CD14-positive monocyte (primary cell): Measurements from ENCODE around the gene IDS. TPM values are rescaled to one million over a fixed set of nuclear protein-coding genes. Genes with fewer than 3 reads are reported as not detected.
A peak's percentile ranks its signal among the peaks of the same experiment; 100 is the strongest.

ENCODE experiments used
- DNase-seq, 3 donors: peaks; one replicate each; pipeline ENCODE4 v3.0.0-alpha.2; 2011 to 2022
- H2AFZ ChIP-seq: 2 replicates; pipeline ENCODE4 v1.6.0; 2012; ENCODE audit warnings: mild to moderate bottlenecking, low read depth, low read length, inconsistent platforms; ENCODE audit not compliant: insufficient read depth, poor library complexity, severe bottlenecking
- H3K27ac ChIP-seq, 2 donors: 1 replicate in 1 of 2; 2 replicates in 1 of 2; pipeline ENCODE4 v1.5.1; 2012 to 2013; ENCODE audit warnings: low read length in 2 of 2, control low read depth in 1 of 2, inconsistent platforms in 1 of 2, low read depth in 1 of 2, mild to moderate bottlenecking in 1 of 2
- H3K27me3 ChIP-seq, 2 donors: one replicate each; pipeline versions ENCODE4 v1.6.0 to v1.6.1; 2011 to 2013; ENCODE audit warnings: low read length in 2 of 2; ENCODE audit not compliant: control insufficient read depth in 2 of 2, insufficient read depth in 2 of 2
- H3K36me3 ChIP-seq, 2 donors: replicated peaks in 1 of 2; 1 replicate in 1 of 2; 2 replicates in 1 of 2; pipeline versions ENCODE4 v1.5.1 to v1.6.1; 2012 to 2013; ENCODE audit warnings: low read length in 2 of 2, control low read depth in 1 of 2, inconsistent platforms in 1 of 2, mild to moderate bottlenecking in 1 of 2; ENCODE audit not compliant: insufficient read depth in 2 of 2, control insufficient read depth in 1 of 2
- H3K4me1 ChIP-seq, 2 donors: 1 replicate in 1 of 2; 2 replicates in 1 of 2; pipeline versions ENCODE4 v1.5.1 to v1.6.1; 2012 to 2013; ENCODE audit warnings: low read length in 2 of 2, control low read depth in 1 of 2, inconsistent platforms in 1 of 2, mild to moderate bottlenecking in 1 of 2, moderate library complexity in 1 of 2; ENCODE audit not compliant: insufficient read depth in 2 of 2, control insufficient read depth in 1 of 2
- H3K4me2 ChIP-seq: replicated peaks from 2 replicates; pipeline ENCODE3; 2012; ENCODE audit warnings: low read length, moderate library complexity, mild to moderate bottlenecking; ENCODE audit not compliant: poor library complexity, severe bottlenecking; ENCODE audit errors: extremely low read depth
- H3K4me3 ChIP-seq, 3 experiments: fragments of 200-600 bp in 1 of 3; sonication (generic) in 1 of 3; replicated peaks in 1 of 3; 1 replicate in 2 of 3; 2 replicates in 1 of 3; pipeline ENCODE4 v1.5.1; 2011 to 2013; ENCODE audit warnings: low read length in 3 of 3, mild to moderate bottlenecking in 3 of 3, control low read depth in 2 of 3, low read depth in 2 of 3, inconsistent platforms in 1 of 3, moderate library complexity in 1 of 3
- H3K79me2 ChIP-seq: 2 replicates; pipeline ENCODE4 v1.6.0; 2012; ENCODE audit warnings: mild to moderate bottlenecking, control low read depth, inconsistent platforms, low read length, moderate library complexity; ENCODE audit not compliant: insufficient read depth
- H3K9ac ChIP-seq: 2 replicates; pipeline ENCODE4 v1.6.0; 2017; ENCODE audit warnings: low read length, mild to moderate bottlenecking; ENCODE audit not compliant: insufficient read depth, poor library complexity, severe bottlenecking
- H3K9me3 ChIP-seq, 2 donors: replicated peaks in 1 of 2; 1 replicate in 1 of 2; 2 replicates in 1 of 2; pipeline versions ENCODE4 v1.5.1 to v1.6.1; 2012 to 2013; ENCODE audit warnings: low read length in 2 of 2, control low read depth in 1 of 2; ENCODE audit not compliant: control insufficient read depth in 1 of 2, insufficient read depth in 1 of 2
- H4K20me1 ChIP-seq: 2 replicates; pipeline ENCODE4 v1.6.0; 2012; ENCODE audit warnings: mild to moderate bottlenecking, low read length, control low read depth, moderate library complexity; ENCODE audit not compliant: insufficient read depth
- H3K27ac Mint-ChIP-seq, 7 donors: one replicate each; pipeline ENCODE4 v1.8.0; 2020; ENCODE audit warnings: mild to moderate bottlenecking in 7 of 7, mixed read lengths in 7 of 7, moderate library complexity in 6 of 7, inconsistent platforms in 2 of 7
- H3K27me3 Mint-ChIP-seq, 3 donors: one replicate each; pipeline ENCODE4 v1.8.0; 2021 to 2022; ENCODE audit warnings: low read depth in 3 of 3, mild to moderate bottlenecking in 3 of 3, mixed read lengths in 3 of 3, moderate library complexity in 3 of 3, inconsistent platforms in 1 of 3
- H3K36me3 Mint-ChIP-seq, 2 donors: one replicate each; pipeline ENCODE4 v1.8.0; 2020; ENCODE audit warnings: mixed read lengths in 2 of 2, inconsistent platforms in 1 of 2, mild to moderate bottlenecking in 1 of 2
- H3K4me1 Mint-ChIP-seq: one replicate; pipeline ENCODE4 v1.8.0; 2020; ENCODE audit warnings: mild to moderate bottlenecking, mixed read lengths
- H3K4me3 Mint-ChIP-seq, 2 donors: one replicate each; pipeline ENCODE4 v1.8.0; 2020; ENCODE audit warnings: mild to moderate bottlenecking in 2 of 2, mixed read lengths in 2 of 2, moderate library complexity in 1 of 2
- H3K9me3 Mint-ChIP-seq, 7 donors: one replicate each; pipeline ENCODE4 v1.8.0; 2020 to 2022; ENCODE audit warnings: mixed read lengths in 7 of 7, mild to moderate bottlenecking in 6 of 7, moderate library complexity in 6 of 7, inconsistent platforms in 2 of 7
- WGBS: methylation state at CpG from one replicate; pipeline ENCODE4 v1.1.5; 2013; ENCODE audit warnings: missing lambda C conversion rate; ENCODE audit not compliant: insufficient coverage; 5-methylcytosine and 5-hydroxymethylcytosine counted together
- intact Hi-C, 2 donors: fragments of 100-400 bp; cut with micrococcal nuclease; formaldehyde crosslinking; loops; one replicate each; pipeline versions ENCODE4 v1.15.0 to v1.15.1; 2023
- polyA plus RNA-seq, 3 donors: library from polyadenylated mRNA; depleted of rRNA in 1 of 3; unstranded in 2 of 3; stranded (reverse) in 1 of 3; fragments of 300-500 nt in 2 of 3; fragments of >200 nt in 1 of 3; fragmentation: Illumina TruSeq in 2 of 3; gene quantifications; 1 replicate in 2 of 3; 2 replicates in 1 of 3; pipeline ENCODE4 v1.2.3, GENCODE V29; 2012 to 2021
- TF ChIP-seq, protein P1 (sequence below): fragments of 200-600 bp; IDR thresholded peaks from one replicate; pipeline ENCODE4 v1.8.0; 2022; ENCODE audit warnings: antibody characterized with exemption, mild to moderate bottlenecking

IDS gene
- polyA plus RNA-seq, 3 donors = 79.5 to 113 (median 94.3) TPM

- Mint-ChIP-seq H3K27me3 (peaks cover 0 to 1% (median 0%) of the 10 kb centered on the region in 3 donors), H3K27ac (peak overlapping the region in 2 of 7 donors; percentile 15 to 38), H3K4me1 (no peaks in the 10 kb centered on the region), H3K36me3 (peaks cover 42 to 81% of the 10 kb centered on the region in 2 donors), H3K9me3 (no peaks in the 10 kb centered on the region), H3K4me3 (no peak overlapping the region)
- H2AFZ ChIP-seq = no peak overlapping the region
- H3K4me1 ChIP-seq = peaks cover 3 to 6% of the 10 kb centered on the region in 2 donors
- no peaks in the 10 kb centered on the region for H3K27me3 ChIP-seq
- H3K79me2 ChIP-seq = no peaks in the 10 kb centered on the region
- no peak overlapping the region for H3K4me2 ChIP-seq
- H3K9me3 ChIP-seq = no peaks in the 10 kb centered on the region
- peaks cover 75 to 85% of the 10 kb centered on the region in 2 donors for H3K36me3 ChIP-seq
- no peak overlapping the region for H3K4me3 ChIP-seq
- peaks cover 66% of the 10 kb centered on the region for H4K20me1 ChIP-seq
- intact Hi-C loops = no loop called here
- no peak for DNase-seq
- no peak overlapping the region for H3K27ac ChIP-seq
- no peak overlapping the region for H3K9ac ChIP-seq
- TF ChIP-seq, protein P1, sequence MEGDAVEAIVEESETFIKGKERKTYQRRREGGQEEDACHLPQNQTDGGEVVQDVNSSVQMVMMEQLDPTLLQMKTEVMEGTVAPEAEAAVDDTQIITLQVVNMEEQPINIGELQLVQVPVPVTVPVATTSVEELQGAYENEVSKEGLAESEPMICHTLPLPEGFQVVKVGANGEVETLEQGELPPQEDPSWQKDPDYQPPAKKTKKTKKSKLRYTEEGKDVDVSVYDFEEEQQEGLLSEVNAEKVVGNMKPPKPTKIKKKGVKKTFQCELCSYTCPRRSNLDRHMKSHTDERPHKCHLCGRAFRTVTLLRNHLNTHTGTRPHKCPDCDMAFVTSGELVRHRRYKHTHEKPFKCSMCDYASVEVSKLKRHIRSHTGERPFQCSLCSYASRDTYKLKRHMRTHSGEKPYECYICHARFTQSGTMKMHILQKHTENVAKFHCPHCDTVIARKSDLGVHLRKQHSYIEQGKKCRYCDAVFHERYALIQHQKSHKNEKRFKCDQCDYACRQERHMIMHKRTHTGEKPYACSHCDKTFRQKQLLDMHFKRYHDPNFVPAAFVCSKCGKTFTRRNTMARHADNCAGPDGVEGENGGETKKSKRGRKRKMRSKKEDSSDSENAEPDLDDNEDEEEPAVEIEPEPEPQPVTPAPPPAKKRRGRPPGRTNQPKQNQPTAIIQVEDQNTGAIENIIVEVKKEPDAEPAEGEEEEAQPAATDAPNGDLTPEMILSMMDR = no peak
- WGBS = no CpG with 5 or more reads among the region's 4 CpGs
Observed at GRCh38 chrX:149498767-149499166, 6.3 kb downstream of the IDS start.

DNA sequence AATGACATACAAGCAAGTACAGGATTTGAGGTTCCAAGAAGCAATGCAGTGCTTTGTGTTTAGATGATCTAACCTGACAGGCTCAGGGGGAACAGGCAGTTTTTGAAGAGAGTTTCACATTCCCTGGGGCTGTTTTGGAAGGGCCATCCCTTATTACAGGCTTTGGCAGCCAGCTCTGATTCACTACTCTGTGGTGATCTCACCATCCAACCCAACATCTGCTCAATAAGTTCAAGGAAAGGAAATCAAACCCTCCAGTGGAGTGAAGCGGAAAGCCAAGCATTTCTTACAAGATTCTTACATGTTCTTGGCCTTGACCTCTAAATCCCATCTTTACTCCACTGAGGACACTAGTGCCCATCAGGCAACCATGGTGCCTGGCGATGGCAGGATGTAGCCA is 7.5 kb downstream of the IDS start:
- Histone ChIP-seq H3K27me3 (no peaks in the 10 kb centered on the region), H3K9ac (no peak overlapping the region), H4K20me1 (peaks cover 72% of the 10 kb centered on the region), H2AFZ (no peak overlapping the region), H3K4me1 (peaks cover 0 to under 1% of the 10 kb centered on the region in 2 donors), H3K79me2 (no peaks in the 10 kb centered on the region), H3K4me2 (no peak overlapping the region), H3K4me3 (no peak overlapping the region), H3K27ac (no peak overlapping the region), H3K36me3 (peaks cover 87 to 96% of the 10 kb centered on the region in 2 donors), H3K9me3 (no peaks in the 10 kb centered on the region)
- no peaks in the 10 kb centered on the region for H3K9me3 Mint-ChIP-seq
- no CpG with 5 or more reads among the region's 2 CpGs for WGBS
- peaks cover 42 to 78% of the 10 kb centered on the region in 2 donors for H3K36me3 Mint-ChIP-seq
- H3K27me3 Mint-ChIP-seq = peaks cover 0 to 1% (median 0%) of the 10 kb centered on the region in 3 donors
- H3K27ac Mint-ChIP-seq = peak overlapping the region in 1 of 7 donors; percentile 47
- intact Hi-C loops = no loop called here
- no peak overlapping the region for H3K4me3 Mint-ChIP-seq
- no peaks in the 10 kb centered on the region for H3K4me1 Mint-ChIP-seq
- no peak for DNase-seq
- TF ChIP-seq, protein P1 = no peak
